IMR-90 (cell line): ENCODE data around the gene TSPAN33. TPM values are rescaled to one million over a fixed set of nuclear protein-coding genes. Genes with fewer than 3 reads are reported as not detected.
A peak's percentile ranks its signal among the peaks of the same experiment; 100 is the strongest.

ENCODE experiments used
- ATAC-seq: fragments of 200-7000 bp; cut with Tn5 transposase; 2 replicates; pipeline ENCODE4 v1.9.1; 2020; ENCODE audit warnings: low read depth, mild to moderate bottlenecking, moderate library complexity
- BruUV-seq: library from RNA; stranded (reverse); fragments of 400-500 nt; replicated peaks from 2 replicates; lab custom pipeline; 2021; lab: Mats Ljungman, UMichigan
- CTCF ChIA-PET: fragments of 300-600 bp; formaldehyde crosslinking; extraction: SDS; loops from one replicate; lab custom pipeline; 2021; ENCODE audit warnings: antibody characterized with exemption; lab: Yijun Ruan, JAX
- POLR2A ChIA-PET: fragments of 300-600 bp; sonication (Branson Sonifier 250); formaldehyde crosslinking; loops from one replicate; lab custom pipeline; 2022; ENCODE audit warnings: antibody characterized with exemption; ENCODE audit not compliant: unreplicated experiment; lab: Charles Lee
- DNase-seq: peaks from one replicate; pipeline ENCODE4 v3.0.0; 2013
- H2AFZ ChIP-seq: replicated peaks from 2 replicates; pipeline ENCODE3; 2013; ENCODE audit warnings: low read length, mild to moderate bottlenecking; ENCODE audit not compliant: poor library complexity
- H2AK5ac ChIP-seq: 2 replicates; pipeline ENCODE4 v1.6.1; 2013; ENCODE audit warnings: low read depth, low read length, inconsistent platforms
- H2AK9ac ChIP-seq: replicated peaks from 2 replicates; pipeline ENCODE3; 2013; ENCODE audit warnings: mild to moderate bottlenecking, low read depth, low read length, moderate library complexity; ENCODE audit not compliant: poor library complexity
- H2BK120ac ChIP-seq: 2 replicates; pipeline ENCODE4 v1.6.1; 2013; ENCODE audit warnings: low read depth, low read length, inconsistent platforms
- H2BK15ac ChIP-seq: 3 replicates; pipeline ENCODE4 v1.6.1; 2013; ENCODE audit warnings: low read depth, low read length, inconsistent platforms
- H2BK20ac ChIP-seq: 2 replicates; pipeline ENCODE4 v1.6.1; 2013; ENCODE audit warnings: low read depth, mild to moderate bottlenecking, inconsistent platforms, low read length, moderate library complexity
- H2BK5ac ChIP-seq: 2 replicates; pipeline ENCODE4 v1.6.1; 2013; ENCODE audit warnings: mild to moderate bottlenecking, low read depth, low read length, inconsistent platforms; ENCODE audit not compliant: poor library complexity, severe bottlenecking
- H3K14ac ChIP-seq: replicated peaks from 2 replicates; pipeline ENCODE4 v1.6.1; 2013; ENCODE audit warnings: low read depth, low read length, inconsistent platforms
- H3K18ac ChIP-seq: 2 replicates; pipeline ENCODE4 v1.6.1; 2013; ENCODE audit warnings: low read depth, low read length, control low read depth
- H3K23ac ChIP-seq: 2 replicates; pipeline ENCODE4 v1.6.1; 2013; ENCODE audit warnings: low read depth, low read length, inconsistent platforms
- H3K27ac ChIP-seq: 2 replicates; pipeline ENCODE4 v1.5.1; 2013; ENCODE audit warnings: mild to moderate bottlenecking, control low read depth, low read length; ENCODE audit not compliant: insufficient read depth
- H3K27me3 ChIP-seq: 2 replicates; pipeline ENCODE4 v1.6.1; 2013; ENCODE audit warnings: low read length; ENCODE audit not compliant: control insufficient read depth, insufficient read depth
- H3K36me3 ChIP-seq: 2 replicates; pipeline ENCODE4 v1.6.1; 2013; ENCODE audit warnings: low read length, mixed read lengths; ENCODE audit not compliant: control insufficient read depth, insufficient read depth
- H3K4ac ChIP-seq: 2 replicates; pipeline ENCODE4 v1.6.1; 2013; ENCODE audit warnings: low read depth, low read length, inconsistent platforms
- H3K4me1 ChIP-seq: 2 replicates; pipeline ENCODE4 v1.6.1; 2013; ENCODE audit warnings: low read length, mixed read lengths; ENCODE audit not compliant: control insufficient read depth, insufficient read depth
- H3K4me2 ChIP-seq: 2 replicates; pipeline ENCODE4 v1.6.1; 2013; ENCODE audit warnings: low read depth, mild to moderate bottlenecking, control low read depth, low read length, moderate library complexity
- H3K4me3 ChIP-seq: 2 replicates; pipeline ENCODE4 v1.5.1; 2013; ENCODE audit warnings: low read depth, mild to moderate bottlenecking, control low read depth, low read length, moderate library complexity; ENCODE audit not compliant: insufficient read depth
- H3K56ac ChIP-seq: 2 replicates; pipeline ENCODE4 v1.6.1; 2013; ENCODE audit warnings: low read length, inconsistent platforms; ENCODE audit not compliant: insufficient read depth; ENCODE audit errors: extremely low read depth
- H3K79me1 ChIP-seq, 2 experiments: 2 replicates each; pipeline ENCODE4 v1.6.1; 2013; ENCODE audit warnings: low read length in 2 of 2, inconsistent platforms in 1 of 2, low read depth in 1 of 2
- H3K9ac ChIP-seq: 2 replicates; pipeline ENCODE4 v1.6.1; 2013; ENCODE audit warnings: low read depth, low read length, control low read depth
- H3K9me1 ChIP-seq: 2 replicates; pipeline ENCODE4 v1.6.1; 2013; ENCODE audit warnings: low read length, inconsistent platforms; ENCODE audit not compliant: insufficient read depth
- H3K9me3 ChIP-seq: 2 replicates; pipeline ENCODE4 v1.6.1; 2013; ENCODE audit warnings: low read length; ENCODE audit not compliant: control insufficient read depth, insufficient read depth
- H4K20me1 ChIP-seq: 2 replicates; pipeline ENCODE4 v1.6.1; 2013; ENCODE audit warnings: low read length, inconsistent platforms; ENCODE audit not compliant: insufficient read depth
- H4K5ac ChIP-seq: 2 replicates; pipeline ENCODE4 v1.6.1; 2013; ENCODE audit warnings: mild to moderate bottlenecking, low read depth, low read length, control low read depth
- H4K8ac ChIP-seq, 2 experiments: 2 replicates each; pipeline ENCODE4 v1.6.1; 2013; ENCODE audit warnings: low read depth in 2 of 2, low read length in 2 of 2, control low read depth in 1 of 2, inconsistent platforms in 1 of 2
- H4K91ac ChIP-seq: 2 replicates; pipeline ENCODE4 v1.6.1; 2013; ENCODE audit warnings: low read depth, low read length, inconsistent platforms; ENCODE audit not compliant: insufficient read depth
- CEBPB ChIP-seq: IDR thresholded peaks from 2 replicates; pipeline ENCODE4 v1.6.1; 2012; ENCODE audit warnings: low read depth, low read length, improper control_type of control experiment
- CHD1 ChIP-seq: IDR thresholded peaks from 2 replicates; pipeline ENCODE4 v1.6.1; 2012; ENCODE audit warnings: low read depth, low read length, improper control_type of control experiment
- CTCF ChIP-seq: conservative IDR thresholded peaks from 2 replicates; pipeline ENCODE4 v1.5.1; 2012; ENCODE audit warnings: mild to moderate bottlenecking, low read depth, low read length, improper control_type of control experiment
- ELK1 ChIP-seq: fragments of 150-350 bp; IDR thresholded peaks from 2 replicates; pipeline ENCODE4 v1.6.1; 2016; ENCODE audit warnings: low read depth, mild to moderate bottlenecking, low read length, moderate library complexity, borderline replicate concordance
- FOS ChIP-seq: fragments of 150-350 bp; IDR thresholded peaks from 2 replicates; pipeline ENCODE4 v1.6.1; 2016; ENCODE audit warnings: low read depth, low read length
- MAZ ChIP-seq: IDR thresholded peaks from 2 replicates; pipeline ENCODE4 v1.6.1; 2012; ENCODE audit warnings: low read depth, mild to moderate bottlenecking, low read length, improper control_type of control experiment, moderate library complexity, borderline replicate concordance
- MXI1 ChIP-seq: IDR thresholded peaks from 2 replicates; pipeline ENCODE4 v1.6.1; 2012; ENCODE audit warnings: low read depth, mild to moderate bottlenecking, low read length, moderate library complexity, borderline replicate concordance
- POLR2A ChIP-seq: IDR thresholded peaks from 2 replicates; pipeline ENCODE4 v1.6.1; 2012; ENCODE audit warnings: mild to moderate bottlenecking, low read depth, low read length
- RCOR1 ChIP-seq: IDR thresholded peaks from 2 replicates; pipeline ENCODE4 v1.6.1; 2012; ENCODE audit warnings: mild to moderate bottlenecking, low read length, improper control_type of control experiment; ENCODE audit not compliant: insufficient replicate concordance
- WGBS, 2 experiments: methylation state at CpG; one replicate each; pipeline versions ENCODE4 v1.1.5 to v1.1.7; 2013; ENCODE audit warnings: missing lambda C conversion rate in 2 of 2; ENCODE audit not compliant: insufficient read length in 1 of 2; ENCODE audit errors: extremely low coverage in 2 of 2; 5-methylcytosine and 5-hydroxymethylcytosine counted together
- dilution Hi-C: fragments of 300-500 bp; cut with HindIII; formaldehyde crosslinking; loops from one replicate; pipeline ENCODE4 v1.14.3; 2018; ENCODE audit warnings: low sequenced_read_pairs; ENCODE audit not compliant: unreplicated experiment
- in situ Hi-C: fragments of 300-500 bp; cut with MboI; formaldehyde crosslinking; loops from 3 replicates; pipeline ENCODE4 v1.14.3; 2019; ENCODE audit warnings: low sequenced_read_pairs, inconsistent platforms, mixed read lengths
- intact Hi-C: fragments of 100-400 bp; cut with micrococcal nuclease; formaldehyde crosslinking; loops from 2 replicates; pipeline ENCODE4 v1.10.0; 2022
- polyA plus RNA-seq, 3 experiments: library from polyadenylated mRNA; depleted of rRNA; stranded (reverse); fragments of >200 nt; gene quantifications; 2 replicates each; pipeline ENCODE4 v1.2.3, GENCODE V29; 2012; ENCODE audit warnings: low replicate concordance in 1 of 3
- total RNA-seq: library from RNA; depleted of rRNA; stranded (reverse); fragments of >200 nt; gene quantifications from 2 replicates; pipeline ENCODE4 v1.2.3, GENCODE V29; 2012

The TSPAN33 gene
- total and polyA plus RNA-seq, 2 of the 4 experiments (the other 2 are of a cell fraction), result 0.17 to 0.36 TPM

- H3K18ac ChIP-seq, result peak within 1 kb of the TSS; percentile 25; the same call in 1 of the 2 replicates
- peak; percentile 39 for DNase-seq
- H4K91ac ChIP-seq, result peak within 1 kb of the TSS; percentile 56
- H4K5ac ChIP-seq, result 0 out of 2 replicates have a peak within 1 kb of the TSS, but pooled peaks have one; percentile 22
- peak within 1 kb of the TSS; percentile 58 for H3K27ac ChIP-seq
- peaks cover 18 to 39% of the 10 kb centered on the region in 2 experiments; a peak in 3 of 4 replicates for H3K79me1 ChIP-seq
- H2BK15ac ChIP-seq, result no peak within 1 kb of the TSS
- peak within 1 kb of the TSS; percentile 93 for H3K4me3 ChIP-seq
- no peak within 1 kb of the TSS for H2BK20ac ChIP-seq
- peaks cover 10% of the 10 kb centered on the region for H3K9me1 ChIP-seq
- peak within 1 kb of the TSS; percentile 52 for H3K4ac ChIP-seq
- no peak within 1 kb of the TSS for H2AK5ac ChIP-seq
- no peak within 1 kb of the TSS for H2BK120ac ChIP-seq
- ATAC-seq, result peak; percentile 86
- peaks cover 35% of the 10 kb centered on the region for H4K20me1 ChIP-seq
- peak within 1 kb of the TSS; percentile 86 for H3K23ac ChIP-seq
- no peak within 1 kb of the TSS for H3K56ac ChIP-seq
- no TSS peak for BruUV-seq
- H2AK9ac ChIP-seq, result peak within 1 kb of the TSS; percentile 86
- no peaks in the 10 kb centered on the region for H3K9me3 ChIP-seq
- H3K4me2 ChIP-seq, result peak within 1 kb of the TSS; percentile 98
- no peak for TF ChIP-seq ELK1
- no peak for TF ChIP-seq CHD1
- no peak for TF ChIP-seq RCOR1
- TF ChIP-seq CTCF, result no peak
- TF ChIP-seq CEBPB, result no peak
- TF ChIP-seq POLR2A, result 0 out of 2 replicates have a peak, but pooled peaks have one; percentile 19
- peak; percentile 90; the same call in 1 of the 2 replicates for TF ChIP-seq MAZ
- TF ChIP-seq MXI1, result peak; percentile 23; the same call in 1 of the 2 replicates
- TF ChIP-seq FOS, result no peak
- POLR2A ChIA-PET, result interaction anchor here (0.6 kb wide), 1 partner anchor 355 kb away, joined by 3 read pairs; no protein-coding TSS in a partner anchor
- H3K27me3 ChIP-seq, result peaks cover 11% of the 10 kb centered on the region
- H2BK5ac ChIP-seq, result no peak within 1 kb of the TSS
- dilution Hi-C loops (no loop called here), in situ Hi-C loops (no loop called here), intact Hi-C loops (no loop called here)
- H3K14ac ChIP-seq, result peak within 1 kb of the TSS; percentile 88
- CTCF ChIA-PET, result no interaction called here
- H4K8ac ChIP-seq, result peak within 1 kb of the TSS in 1 of 2 experiments; percentile 51; a peak in 2 of 4 replicates
- no CpG with 5 or more reads among the region's 48 CpGs for WGBS, 2 experiments
- peak within 1 kb of the TSS; percentile 84 for H3K9ac ChIP-seq
- H3K4me1 ChIP-seq, result peaks cover 6% of the 10 kb centered on the region
- peak within 1 kb of the TSS; percentile 94 for H2AFZ ChIP-seq
- no peaks in the 10 kb centered on the region for H3K36me3 ChIP-seq
Observed at GRCh38 chr7:129188372-129188891, 43.9 kb downstream of the TSPAN33 start, which contains the start of gene SMO. TSS of gene SMO (plus strand) at chr7:129188633. CDS start at chr7:129189152, 519 bp downstream.
